ENCODE measurements around the gene CCDC78.

DNA sequence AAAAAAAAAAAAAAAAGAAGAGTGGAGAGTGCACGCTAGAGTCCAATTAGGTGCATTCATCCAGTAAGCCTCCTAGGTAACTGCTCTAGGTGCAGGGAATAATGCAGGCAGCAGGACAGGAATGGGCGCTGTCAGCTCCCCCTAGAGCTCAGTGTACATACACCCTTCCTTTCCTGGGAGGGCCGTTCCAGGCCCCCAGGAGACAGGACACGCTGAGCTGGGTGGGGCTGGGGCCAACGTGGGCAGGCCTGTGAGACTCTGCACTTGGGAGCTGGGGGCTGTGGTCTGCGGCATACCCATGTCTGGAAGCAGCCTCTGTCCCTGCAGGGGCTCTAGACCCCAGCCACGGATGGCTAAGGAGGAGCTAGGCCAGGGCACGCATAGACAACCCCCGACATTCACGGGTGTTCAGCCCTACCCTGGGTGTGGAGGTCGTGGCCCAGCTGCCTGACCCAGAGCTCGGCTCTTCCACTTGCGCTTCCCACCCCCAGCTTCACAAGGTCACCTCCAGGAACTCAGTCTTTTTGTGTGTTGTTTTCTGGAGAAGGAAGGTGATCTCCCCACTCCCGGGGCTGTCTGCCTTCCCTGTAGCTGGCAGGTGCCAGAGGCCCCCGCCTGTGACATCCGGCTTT is 6.3 kb downstream of the CCDC78 start:
- TF ChIP-seq CTCF (conservative IDR thresholded peaks at IDR 0.05; ENCODE audit: low read length) = no peak
- no peak for TF ChIP-seq EZH2phosphoT487 (IDR thresholded peaks at IDR 0.05; ENCODE audit: borderline replicate concordance)
